OCI-LY3 (cell line): ENCODE measurements around the gene SOX12.
"Not testable (repeated sequence)": the region's sequence is repeated elsewhere in the genome, so short reads cannot be mapped to it uniquely, and the experiment has no call there.

Experiments
- EZH2phosphoT487 ChIP-seq: fragments of 200-600 bp; shearing (Covaris generic); IDR thresholded peaks from 2 replicates; pipeline ENCODE4 v1.6.1; 2018; ENCODE audit warnings: antibody characterized with exemption, mixed run types, low read depth
- TF ChIP-seq, protein P1 (sequence below): fragments of 200-600, 300-600 bp; sonication (generic); IDR thresholded peaks from 2 replicates; pipeline ENCODE4 v1.5.1; 2014; ENCODE audit warnings: antibody characterized with exemption, low read length, low read depth

DNA sequence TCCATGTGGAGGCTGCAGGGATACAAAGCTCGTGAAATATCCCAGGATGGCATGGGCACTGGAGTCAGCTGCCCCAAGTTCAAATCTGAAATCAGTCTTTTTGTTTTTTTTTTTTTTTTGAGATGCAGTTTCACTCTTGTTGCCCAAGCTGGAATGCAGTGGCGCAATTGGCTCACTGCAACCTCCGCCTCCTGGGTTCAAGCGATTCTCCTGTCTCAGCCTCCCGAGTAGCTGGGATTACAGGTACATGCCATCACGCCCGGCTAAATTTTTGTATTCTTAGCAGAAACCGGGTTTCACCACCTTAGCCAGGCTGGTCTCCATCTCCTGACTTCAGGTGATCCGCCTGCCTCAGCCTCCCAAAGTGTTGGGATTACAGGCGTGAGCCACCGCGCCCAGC is 52.2 kb downstream of the SOX12 start:
- TF ChIP-seq, protein P1, sequence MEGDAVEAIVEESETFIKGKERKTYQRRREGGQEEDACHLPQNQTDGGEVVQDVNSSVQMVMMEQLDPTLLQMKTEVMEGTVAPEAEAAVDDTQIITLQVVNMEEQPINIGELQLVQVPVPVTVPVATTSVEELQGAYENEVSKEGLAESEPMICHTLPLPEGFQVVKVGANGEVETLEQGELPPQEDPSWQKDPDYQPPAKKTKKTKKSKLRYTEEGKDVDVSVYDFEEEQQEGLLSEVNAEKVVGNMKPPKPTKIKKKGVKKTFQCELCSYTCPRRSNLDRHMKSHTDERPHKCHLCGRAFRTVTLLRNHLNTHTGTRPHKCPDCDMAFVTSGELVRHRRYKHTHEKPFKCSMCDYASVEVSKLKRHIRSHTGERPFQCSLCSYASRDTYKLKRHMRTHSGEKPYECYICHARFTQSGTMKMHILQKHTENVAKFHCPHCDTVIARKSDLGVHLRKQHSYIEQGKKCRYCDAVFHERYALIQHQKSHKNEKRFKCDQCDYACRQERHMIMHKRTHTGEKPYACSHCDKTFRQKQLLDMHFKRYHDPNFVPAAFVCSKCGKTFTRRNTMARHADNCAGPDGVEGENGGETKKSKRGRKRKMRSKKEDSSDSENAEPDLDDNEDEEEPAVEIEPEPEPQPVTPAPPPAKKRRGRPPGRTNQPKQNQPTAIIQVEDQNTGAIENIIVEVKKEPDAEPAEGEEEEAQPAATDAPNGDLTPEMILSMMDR, result not testable (repeated sequence)
- TF ChIP-seq EZH2phosphoT487, result not testable (repeated sequence)
